Esophagus mucosa (tissue), 1 donor: Measurements from ENCODE around the gene TUBAL3. TPM values are rescaled to one million over a fixed set of nuclear protein-coding genes. Genes with fewer than 3 reads are reported as not detected.

ENCODE experiments used
- ATAC-seq: fragments of 200-7000 bp; cut with Tn5 transposase; one replicate; pipeline ENCODE4 v1.9.1; 2020
- total RNA-seq: library from RNA; stranded (reverse); gene quantifications from one replicate; pipeline ENCODE4 v1.2.4, GENCODE V29; 2023
- donor health status: DM: yes; HTN: yes; CAD: no.

The TUBAL3 gene
- total RNA-seq, 1 donor from 2014 or later = 0.12 TPM

DNA sequence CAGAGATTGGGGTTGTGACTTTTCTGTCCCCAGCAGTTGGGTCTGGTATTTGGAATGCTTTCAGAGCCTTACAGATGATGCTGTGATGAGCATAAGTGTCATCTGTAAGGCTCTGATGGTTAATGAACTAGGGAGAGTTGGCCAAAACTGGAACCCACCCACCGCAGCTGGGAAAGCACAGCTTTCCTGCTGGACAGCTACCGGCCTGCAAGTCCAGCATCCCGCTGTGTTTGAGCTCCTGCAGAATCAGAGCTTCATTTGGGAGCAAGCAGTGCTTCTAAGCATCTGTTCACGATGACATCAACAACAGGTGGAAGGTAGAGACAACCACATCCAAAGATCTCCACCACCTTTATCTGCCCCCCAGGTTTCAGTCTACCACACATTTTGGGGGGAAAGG is 28.2 kb downstream of the TUBAL3 start:
- ATAC-seq = no peak

DNA sequence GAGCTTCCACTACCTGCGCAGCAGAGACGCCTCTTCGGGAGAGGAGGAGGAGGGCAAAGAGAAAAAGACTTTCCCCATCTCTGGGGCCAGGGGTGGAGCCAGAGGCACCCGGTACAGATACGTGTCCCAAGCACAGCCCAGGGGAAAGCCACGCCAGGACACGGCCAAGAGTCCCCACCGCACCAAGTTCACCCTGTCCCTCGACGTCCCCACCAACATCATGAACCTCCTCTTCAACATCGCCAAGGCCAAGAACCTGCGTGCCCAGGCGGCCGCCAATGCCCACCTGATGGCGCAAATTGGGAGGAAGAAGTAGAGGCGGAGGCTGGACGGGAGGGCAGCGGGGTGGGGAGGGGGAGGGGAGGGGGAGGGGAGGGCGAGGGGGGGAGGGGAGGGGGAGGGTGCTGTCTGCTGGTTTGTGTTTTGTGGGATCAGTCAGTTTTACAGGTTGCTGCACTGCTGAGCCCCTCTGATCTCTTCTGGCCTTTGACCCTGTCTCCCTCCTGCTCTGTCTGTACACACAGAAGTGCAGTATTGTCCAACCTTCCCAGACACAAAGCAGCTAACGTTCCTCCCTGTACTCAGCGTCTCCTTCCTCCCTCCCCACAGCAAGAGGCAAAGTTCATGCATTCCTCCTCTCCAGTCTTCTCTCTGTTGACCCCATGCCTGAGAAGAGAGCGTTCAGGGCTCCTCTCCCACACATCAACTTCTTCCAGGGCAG is 30.6 kb downstream of the TUBAL3 start:
- ATAC-seq = no peak

DNA sequence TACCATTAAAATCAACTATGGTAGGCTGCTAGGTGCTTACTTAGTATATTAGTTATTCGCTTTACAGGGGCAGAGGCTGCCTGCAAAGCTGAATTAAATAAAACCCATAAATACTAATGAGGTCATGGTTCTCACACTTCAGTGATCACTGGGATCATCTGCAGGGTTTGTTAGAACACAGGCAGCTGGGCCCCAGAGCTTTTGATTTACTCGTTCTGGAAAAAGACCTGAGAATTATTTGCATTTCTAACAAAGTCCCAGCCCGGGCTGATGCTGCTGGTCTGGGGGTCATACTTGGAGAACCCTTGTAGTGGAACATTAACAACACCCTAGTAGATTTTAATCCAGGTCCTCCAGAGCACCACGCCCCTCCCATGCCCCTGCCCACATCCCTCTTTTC is 31.3 kb downstream of the TUBAL3 start:
- ATAC-seq = no peak

DNA sequence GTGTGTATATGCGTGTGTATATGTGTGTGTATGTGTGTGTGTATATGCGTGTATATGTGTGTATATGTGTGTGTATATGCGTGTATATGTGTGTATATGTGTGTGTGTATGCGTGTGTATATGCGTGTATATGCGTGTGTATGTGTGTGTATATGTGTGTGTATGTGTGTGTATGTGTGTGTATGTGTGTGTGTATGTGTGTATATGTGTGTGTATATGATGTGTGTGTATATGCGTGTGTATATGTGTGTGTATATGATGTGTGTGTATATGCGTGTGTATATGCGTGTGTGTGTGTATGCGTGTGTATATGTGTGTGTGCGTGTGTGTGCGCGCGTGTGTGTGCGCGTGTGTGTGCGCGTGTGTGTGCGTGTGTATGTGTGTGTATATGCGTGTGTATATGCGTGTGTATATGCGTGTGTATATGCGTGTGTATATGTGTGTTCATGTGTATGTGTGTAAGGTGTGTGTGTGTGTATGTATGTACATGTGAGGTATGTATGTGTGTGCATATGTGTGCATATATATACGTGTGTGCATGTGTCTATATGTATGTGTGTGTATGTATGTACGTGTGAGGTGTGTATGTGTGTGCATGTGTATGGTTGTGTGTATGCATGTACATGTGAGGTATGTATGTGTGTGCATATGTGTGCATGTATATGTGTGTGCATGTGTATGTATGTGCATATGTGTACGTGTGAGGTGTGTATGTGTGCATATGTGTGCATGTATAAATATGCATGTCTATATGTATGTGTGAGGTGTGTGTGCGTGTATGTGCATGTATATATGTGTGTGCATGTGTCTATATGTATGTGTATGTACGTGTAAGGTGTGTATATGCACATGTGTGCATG is 33.9 kb downstream of the TUBAL3 start:
- ATAC-seq = no peak

DNA sequence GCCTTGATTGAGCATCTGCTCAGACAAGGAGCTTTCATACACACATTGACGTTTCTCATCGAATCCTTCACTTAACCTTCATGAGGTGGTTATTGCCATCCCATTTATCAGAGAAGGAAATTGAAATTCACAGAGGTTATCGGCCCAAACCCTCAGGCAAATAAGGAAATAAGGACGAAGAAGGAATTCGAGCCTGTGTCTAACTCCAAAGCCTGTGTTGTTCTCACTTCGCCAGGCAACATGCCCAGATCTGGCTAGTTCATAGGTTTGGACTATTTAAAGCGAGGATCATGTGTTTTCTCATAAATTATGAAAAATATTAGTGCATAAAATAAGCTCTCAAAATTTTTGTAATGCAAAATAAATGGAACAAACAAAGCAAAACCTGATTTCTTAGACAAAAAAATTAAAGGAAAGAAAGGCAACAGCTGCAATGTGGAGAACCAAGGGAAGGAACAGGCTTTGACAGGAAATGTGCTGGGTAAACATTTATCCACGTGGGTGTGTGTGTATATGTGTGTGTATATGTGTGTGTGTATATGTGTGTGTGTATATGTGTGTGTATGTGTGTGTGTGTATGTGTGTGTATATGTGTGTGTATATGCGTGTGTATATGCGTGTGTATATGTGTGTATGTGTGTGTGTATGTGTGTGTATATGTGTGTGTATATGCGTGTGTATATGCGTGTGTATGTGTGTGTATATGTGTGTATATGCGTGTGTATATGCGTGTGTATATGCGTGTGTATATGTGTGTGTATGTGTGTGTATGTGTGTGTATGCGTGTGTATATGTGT is 35.1 kb downstream of the TUBAL3 start:
- ATAC-seq = no peak

DNA sequence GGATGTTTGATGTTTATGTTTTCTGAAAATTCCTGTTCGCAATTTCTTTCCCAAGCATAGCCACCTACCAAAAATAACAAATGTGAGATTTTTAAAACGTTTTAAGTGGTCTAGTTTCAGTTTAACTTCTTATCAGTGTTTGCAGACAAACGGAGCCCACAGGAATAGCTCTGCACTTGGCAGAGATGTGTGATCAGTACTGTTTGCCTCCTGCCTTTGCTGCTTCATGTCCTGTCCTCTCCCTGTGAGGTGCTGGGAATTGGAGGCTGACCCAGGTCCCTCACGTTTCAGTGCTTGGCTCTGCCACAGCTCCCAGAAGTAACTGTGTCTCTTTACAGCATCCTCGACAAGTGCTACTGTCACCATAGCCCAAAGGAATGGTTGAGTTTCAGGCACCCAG is 38.7 kb downstream of the TUBAL3 start:
- ATAC-seq = no peak

DNA sequence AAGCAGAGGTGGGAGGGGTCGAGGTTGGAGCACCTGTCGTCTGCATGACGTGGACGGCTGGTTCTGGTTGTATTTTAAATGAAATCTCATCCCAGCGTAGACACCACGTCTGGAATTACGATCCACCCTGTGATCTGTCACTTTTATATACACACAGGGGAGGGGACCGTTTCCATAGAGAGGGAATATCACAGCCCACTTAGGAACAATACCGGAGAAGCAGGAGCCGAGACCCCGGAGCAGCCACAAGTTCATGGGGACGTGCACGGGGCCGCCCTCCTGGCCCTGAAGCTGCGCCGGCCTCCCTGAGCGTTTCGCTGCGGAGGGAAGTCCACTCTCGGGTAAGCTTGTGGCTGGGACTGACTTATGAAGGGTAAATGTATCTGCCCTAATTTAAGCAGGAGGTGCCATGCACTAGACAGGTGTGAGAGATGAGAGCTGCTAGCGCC is 39.7 kb downstream of the TUBAL3 start, which contains the start of gene UCN3:
Gene UCN3, plus strand, starts transcription at position 77 of the 449 bp plus-strand sequence. CDS start 8,755 bp downstream, outside the sequence.
- ATAC-seq = no peak

DNA sequence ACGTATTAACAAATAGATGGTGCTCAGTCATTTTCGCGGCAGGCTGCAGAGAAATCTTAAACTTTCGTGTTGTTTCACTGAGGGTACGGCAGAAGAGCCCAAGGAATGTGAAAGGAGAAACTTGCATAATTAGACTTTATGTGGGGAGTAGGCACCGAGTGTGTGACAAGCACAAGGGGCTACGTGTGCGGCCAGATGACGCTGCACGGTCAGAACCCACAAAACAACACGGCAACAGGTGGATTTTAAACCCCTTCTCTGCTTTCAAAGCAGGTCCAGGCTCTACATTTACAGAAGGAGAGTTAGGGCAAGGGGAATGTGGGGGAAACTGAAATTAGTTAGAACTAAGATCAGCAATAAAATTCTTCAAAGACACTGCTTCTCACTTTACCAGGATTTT is 40.3 kb downstream of the TUBAL3 start:
- ATAC-seq = no peak

DNA sequence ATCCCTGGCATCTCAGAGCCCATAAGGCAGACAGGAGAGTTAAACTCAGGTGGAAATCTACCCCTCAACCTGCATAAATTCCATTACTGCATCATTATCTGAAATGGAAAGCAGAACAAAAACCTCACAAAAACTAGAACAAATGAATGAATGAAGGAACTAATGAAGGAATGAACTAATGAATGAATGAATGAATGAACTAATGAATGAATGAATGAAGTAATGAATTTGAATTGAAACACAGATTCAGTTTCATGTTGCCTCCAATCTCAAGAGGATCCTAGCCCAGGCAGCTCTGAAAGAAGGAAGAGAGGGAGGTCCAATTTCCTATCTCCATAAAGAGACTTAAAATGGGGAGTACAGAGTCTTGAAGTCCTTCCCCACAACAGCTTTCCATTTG is 41.8 kb downstream of the TUBAL3 start:
- no peak for ATAC-seq

DNA sequence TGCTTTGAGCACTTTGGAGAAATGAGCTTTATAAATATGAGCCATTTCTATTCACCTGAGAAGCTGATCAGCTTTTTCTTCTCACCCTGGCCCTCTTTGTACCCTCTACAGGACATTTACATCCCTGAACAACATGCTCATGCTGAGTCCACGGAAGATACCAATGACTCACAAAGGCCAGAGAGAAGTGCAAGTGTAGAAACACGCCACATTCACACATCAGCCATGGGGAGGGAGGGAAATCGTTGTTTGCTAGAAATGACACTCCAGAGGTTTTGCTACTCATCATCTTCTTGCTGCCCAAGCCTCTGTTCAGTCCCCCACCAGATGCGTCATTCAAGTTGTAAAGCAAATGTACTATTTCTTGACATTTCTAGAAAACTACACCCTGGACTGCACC is 42.7 kb downstream of the TUBAL3 start:
- ATAC-seq = no peak

DNA sequence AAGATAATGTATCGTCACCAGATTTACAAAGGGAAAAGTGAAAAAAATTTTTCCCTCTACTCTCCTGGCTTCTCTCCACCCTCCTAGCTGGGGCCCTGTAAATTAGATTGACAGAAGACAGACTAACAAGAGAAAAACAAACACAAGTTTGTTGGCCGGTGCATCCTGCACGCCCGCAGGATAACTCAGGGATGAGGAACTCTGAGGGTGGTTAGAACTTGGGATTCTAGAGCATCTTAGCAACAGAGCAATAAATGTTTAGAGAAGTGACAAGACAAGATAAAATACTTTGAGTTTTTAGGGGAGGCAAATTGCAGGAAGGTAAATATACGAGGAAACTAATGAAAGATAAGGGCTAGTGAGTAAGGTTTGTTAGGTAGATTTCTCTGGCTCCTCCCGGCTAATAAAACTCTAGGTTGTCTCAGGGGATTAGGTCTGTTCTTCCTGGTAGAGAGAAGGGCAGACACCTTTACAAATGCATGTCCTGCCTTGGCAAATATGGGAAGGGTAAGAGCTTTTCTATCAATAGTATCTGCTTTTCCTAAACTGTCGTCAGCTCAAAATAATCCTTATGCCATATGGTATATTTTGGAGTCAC is 44.2 kb downstream of the TUBAL3 start:
- ATAC-seq = no peak

DNA sequence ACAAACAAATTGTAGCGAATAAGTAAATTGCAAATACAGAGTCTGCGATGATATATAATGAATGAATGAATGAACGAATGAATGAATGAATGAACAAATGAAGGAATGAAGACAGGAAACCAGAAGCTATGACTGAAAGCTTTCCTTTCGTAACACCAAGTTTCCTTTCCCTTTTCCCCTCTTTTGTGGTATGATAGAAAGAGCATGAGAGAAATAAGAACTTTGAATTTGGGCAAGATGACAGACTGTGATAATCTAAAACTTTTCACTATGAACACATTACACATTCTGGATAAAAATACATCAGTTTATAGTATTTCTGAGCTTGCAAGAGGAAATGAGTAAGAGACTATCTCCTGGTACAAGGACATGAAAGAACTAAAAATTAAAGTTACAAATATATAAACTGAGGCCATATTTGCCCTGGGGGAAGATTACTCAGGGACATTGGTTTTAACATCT is 48.3 kb downstream of the TUBAL3 start:
- ATAC-seq = no peak

DNA sequence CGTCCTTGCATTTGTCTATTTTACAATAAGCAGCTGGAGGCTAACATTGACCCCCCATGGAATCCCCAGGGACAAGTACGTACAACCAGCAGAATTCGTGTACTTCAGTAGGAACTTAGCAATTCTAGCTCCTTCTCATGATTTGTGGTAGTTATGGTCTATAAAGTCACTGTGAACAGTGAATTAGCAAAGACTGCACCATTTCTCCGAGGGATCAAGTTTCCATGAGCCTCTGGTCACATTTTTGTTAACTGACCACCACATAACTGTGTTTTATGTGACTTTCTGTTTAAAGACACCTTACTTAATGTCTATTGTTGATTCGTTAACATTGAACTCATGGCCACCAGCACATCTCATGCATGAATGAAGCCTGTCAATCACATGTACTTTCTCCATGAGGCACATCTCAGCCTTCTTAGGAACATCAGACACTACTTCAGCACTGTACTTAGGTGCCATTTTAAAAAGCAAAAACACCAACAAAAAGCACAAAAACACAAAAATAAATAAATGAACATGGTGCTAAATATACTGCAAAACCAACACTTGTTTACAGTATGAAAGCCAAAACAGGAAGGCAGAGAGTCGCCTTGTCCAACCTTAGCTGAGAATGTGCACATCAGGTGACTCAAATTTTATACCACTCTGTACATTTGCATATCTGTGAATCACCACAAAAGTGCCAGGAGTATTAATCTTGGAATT is 48.9 kb downstream of the TUBAL3 start:
- ATAC-seq = no peak

DNA sequence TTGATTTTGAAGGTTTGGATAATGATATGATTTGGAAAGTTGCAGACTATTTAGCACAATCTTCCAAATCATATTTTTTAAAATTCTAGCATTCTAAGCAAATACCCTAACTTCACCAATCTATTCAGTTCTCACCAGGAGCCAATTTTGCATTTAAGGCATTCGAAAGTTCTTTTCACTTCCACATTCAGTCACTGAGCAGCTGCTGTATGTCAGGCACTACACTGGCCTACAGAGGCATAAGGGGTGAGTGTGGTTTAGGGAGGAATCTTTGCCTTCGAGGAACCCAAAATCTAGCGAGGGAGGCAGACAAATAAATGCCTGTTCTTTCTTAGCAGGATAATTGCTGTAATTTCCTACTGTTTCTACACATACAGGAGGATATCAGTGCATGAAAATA is 50.6 kb downstream of the TUBAL3 start:
- no peak for ATAC-seq

DNA sequence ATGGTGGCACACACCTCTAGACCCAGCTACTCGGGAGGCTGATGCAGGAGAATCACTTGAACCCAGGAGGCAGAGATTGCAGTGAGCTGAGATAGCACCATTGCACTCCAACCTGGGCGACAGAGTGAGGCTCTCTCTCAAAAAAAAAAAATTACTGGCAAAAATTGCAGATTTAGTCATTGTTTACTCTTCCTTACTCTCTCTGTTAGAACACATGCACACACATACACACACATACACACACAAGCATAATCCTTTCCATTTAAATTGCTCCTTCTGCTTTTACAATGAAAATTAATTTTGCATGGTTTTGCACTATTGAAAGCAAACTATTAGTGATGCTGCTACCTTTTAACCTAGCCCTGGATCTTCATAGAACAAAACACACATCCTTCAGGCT is 55.3 kb downstream of the TUBAL3 start:
- no peak for ATAC-seq

DNA sequence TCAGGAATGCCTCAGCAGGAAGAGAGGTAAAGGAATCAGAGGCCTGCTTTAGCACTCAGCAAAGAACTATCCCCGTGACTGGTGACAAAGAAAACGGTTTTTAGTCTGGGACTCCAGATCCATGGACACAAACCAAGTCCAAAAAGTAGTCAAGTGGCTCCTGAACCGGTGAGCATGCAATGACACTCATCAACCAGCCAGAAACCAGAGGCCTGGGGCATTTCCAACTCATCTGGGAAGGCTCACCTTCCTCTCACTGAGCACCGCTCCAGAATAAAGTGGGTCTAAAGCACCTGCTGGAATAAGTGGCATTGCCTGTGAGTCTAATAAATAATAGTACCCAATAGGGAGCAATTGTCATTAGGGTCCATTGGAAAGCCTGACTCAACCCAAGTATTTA is 57.7 kb downstream of the TUBAL3 start:
- ATAC-seq = no peak

DNA sequence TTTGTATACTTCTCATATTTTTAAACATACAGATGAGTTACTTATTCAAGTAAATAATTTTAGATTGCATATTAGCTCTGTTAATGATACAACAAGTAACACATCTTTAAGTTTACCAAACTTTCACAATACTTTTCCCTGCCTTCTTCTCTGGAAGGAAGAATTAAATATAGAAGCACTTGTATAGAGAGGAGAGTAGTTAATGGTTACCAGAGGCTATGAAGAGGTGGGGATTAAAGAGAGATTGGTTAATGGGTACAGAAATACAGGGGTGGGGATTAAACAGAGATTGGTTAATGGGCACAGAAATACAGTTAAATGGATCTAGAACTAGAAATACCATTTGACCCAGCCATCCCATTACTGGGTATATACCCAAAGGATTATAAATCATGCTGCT is 59.9 kb downstream of the TUBAL3 start:
- ATAC-seq = no peak

DNA sequence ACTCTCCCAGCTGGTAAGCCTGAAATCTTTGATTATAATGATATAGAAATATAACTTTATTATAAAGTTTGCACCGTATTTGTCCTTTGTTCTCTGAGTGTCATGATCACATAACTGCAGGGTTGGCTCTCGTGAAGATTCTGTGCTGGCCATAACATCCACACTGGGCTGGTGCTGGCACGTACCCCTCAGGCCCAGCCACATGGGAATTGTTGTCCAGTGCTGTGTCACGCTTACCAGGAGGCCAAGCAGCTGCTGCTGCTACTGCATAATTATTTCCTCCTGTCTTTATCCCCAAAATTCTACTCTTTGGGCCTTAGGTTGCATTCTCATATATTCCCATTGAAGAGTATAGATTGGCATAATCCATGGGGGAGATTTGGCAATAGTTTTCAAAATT is 60.6 kb downstream of the TUBAL3 start:
- ATAC-seq = no peak

DNA sequence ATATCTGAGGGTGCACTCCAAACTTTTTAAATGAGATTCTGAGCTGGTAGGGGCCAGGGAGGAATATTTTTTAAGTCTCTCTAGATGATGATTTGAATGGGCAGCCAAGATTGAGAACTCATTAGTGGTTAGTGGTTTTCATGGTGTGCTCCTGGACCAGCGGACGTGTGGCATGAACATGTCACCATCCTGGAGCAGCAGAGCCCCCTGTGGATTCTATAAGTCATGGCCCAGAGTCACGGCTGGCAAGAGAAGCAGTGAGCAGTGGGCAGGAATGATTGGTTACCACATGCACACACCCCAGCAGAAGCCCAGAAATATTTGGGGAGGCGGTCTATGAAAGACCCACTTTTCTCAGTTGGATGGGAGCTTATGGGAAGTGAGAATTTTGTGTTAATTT is 61.1 kb downstream of the TUBAL3 start:
- no peak for ATAC-seq
